H1 (cell line): Measurements from ENCODE around the gene IGF2R. TPM values are rescaled to one million over a fixed set of nuclear protein-coding genes. Genes with fewer than 3 reads are reported as not detected.

Experiments used
- ASH2L ChIP-seq: fragments of 200-600, 300-600 bp; sonication (generic); IDR thresholded peaks from one replicate; pipeline ENCODE4 v1.7.1; 2017; ENCODE audit warnings: low read length
- FOSL1 ChIP-seq: IDR thresholded peaks from 2 replicates; pipeline ENCODE4 v1.6.1; 2011; ENCODE audit warnings: mild to moderate bottlenecking, low read depth, low read length, moderate library complexity; ENCODE audit not compliant: insufficient read depth
- GTF2F1 ChIP-seq: IDR thresholded peaks from 2 replicates; pipeline ENCODE4 v1.6.1; 2012; ENCODE audit warnings: low read depth, low read length, improper control_type of control experiment, borderline replicate concordance
- KDM5A ChIP-seq: fragments of 200-600 bp; IDR thresholded peaks from 2 replicates; pipeline ENCODE4 v1.7.1; 2012; ENCODE audit warnings: mild to moderate bottlenecking, low read length, inconsistent platforms, mixed read lengths
- TEAD4 ChIP-seq: IDR thresholded peaks from 2 replicates; pipeline ENCODE4 v1.6.1; 2012; ENCODE audit warnings: low read depth, low read length, inconsistent platforms, mixed read lengths
- polyA plus RNA-seq, 7 experiments: library from polyadenylated mRNA; depleted of rRNA in 3 of 7; stranded (reverse) in 5 of 7; unstranded in 2 of 7; fragments of >200 nt in 5 of 7; fragments of 200-250 nt in 2 of 7; gene quantifications; 1 replicate in 5 of 7; 2 replicates in 1 of 7; 4 replicates in 1 of 7; pipeline versions ENCODE4 v1.2.1 to v1.2.3, GENCODE V29; 2011 to 2013; ENCODE audit warnings: missing spikeins in 2 of 7, mixed read lengths in 2 of 7
- total RNA-seq: library from RNA; stranded (reverse); fragmentation: NEBNext Ultra II Directional; extraction: Animal tissue kit (Norgen Biotek cat#: 25700); gene quantifications from 2 replicates; pipeline ENCODE4 v1.2.1, GENCODE V29; 2021

Gene IGF2R
- total and polyA plus RNA-seq, 2 of the 8 experiments (the other 6 are each of a cell fraction or from before 2014, with no cell fraction given) = 20.6 to 74.1 TPM

DNA sequence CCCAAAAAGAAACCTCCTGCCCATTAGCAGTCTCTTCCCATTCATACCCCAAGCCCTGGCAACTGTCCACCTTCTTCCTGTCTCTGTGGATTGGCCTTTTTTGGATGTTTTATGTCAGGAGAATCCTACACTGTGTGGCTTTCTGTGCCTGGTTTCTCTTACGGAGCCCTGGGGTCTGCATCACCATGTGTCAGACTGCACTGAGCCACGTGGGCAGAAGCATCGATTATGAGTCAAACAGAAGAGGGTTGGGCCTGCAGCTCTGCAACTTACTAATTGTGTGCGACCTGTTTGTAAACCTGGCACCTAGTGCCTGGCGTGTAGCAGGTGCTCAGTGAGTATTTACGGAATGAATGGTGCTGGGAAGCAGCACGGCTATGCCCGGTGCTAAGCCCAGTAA lies 62.6 kb downstream of the IGF2R start (continued):
- no peak for TF ChIP-seq ASH2L
- no peak for TF ChIP-seq KDM5A
- TF ChIP-seq GTF2F1 = no peak
- TF ChIP-seq FOSL1 = no peak
- no peak for TF ChIP-seq TEAD4
